HEK293 (cell line): ENCODE measurements around the gene B4GALT6.

Experiments
- CTCF ChIA-PET: fragments of 350-600 bp; formaldehyde crosslinking; extraction: SDS; loops from one replicate; lab custom pipeline; 2021; ENCODE audit warnings: antibody characterized with exemption; lab: Yijun Ruan, JAX
- POLR2A ChIA-PET: fragments of 300-600 bp; formaldehyde crosslinking; extraction: SDS; loops from one replicate; lab custom pipeline; 2020; ENCODE audit warnings: antibody characterized with exemption, inconsistent platforms; lab: Yijun Ruan, JAX
- H3K27ac ChIP-seq: fragments of 200-500 bp; sonication (Bioruptor generic); 2 replicates; pipeline ENCODE4 v1.5.1; 2014; ENCODE audit warnings: low read depth, low read length, control low read depth, inconsistent platforms; ENCODE audit errors: extremely low read depth
- H3K36me3 ChIP-seq, 2 experiments: fragments of 200-500 bp in 1 of 2; sonication (Bioruptor generic) in 1 of 2; 1 replicate in 1 of 2; 2 replicates in 1 of 2; pipeline ENCODE4 v1.5.1; 2014 to 2017; ENCODE audit warnings: inconsistent platforms in 2 of 2, low read length in 2 of 2; ENCODE audit not compliant: control insufficient read depth in 2 of 2, insufficient read depth in 1 of 2
- H3K4me1 ChIP-seq: fragments of 200-500 bp; sonication (Bioruptor generic); 2 replicates; pipeline ENCODE4 v1.5.1; 2014; ENCODE audit warnings: mild to moderate bottlenecking, low read length, inconsistent platforms; ENCODE audit not compliant: control insufficient read depth, insufficient read depth
- H3K4me3 ChIP-seq: 2 replicates; pipeline ENCODE4 v1.5.1; 2011; ENCODE audit warnings: low read depth, mild to moderate bottlenecking, control low read depth, low read length, moderate library complexity
- H3K9me3 ChIP-seq: fragments of 200-500 bp; sonication (Bioruptor generic); 2 replicates; pipeline ENCODE4 v1.5.1; 2014; ENCODE audit warnings: low read depth, low read length, inconsistent platforms; ENCODE audit not compliant: control insufficient read depth, insufficient read depth
- EGR2 ChIP-seq: fragments of 450-650 bp; formaldehyde crosslinking; IDR thresholded peaks from 2 replicates; pipeline ENCODE4 v1.5.1; 2016; ENCODE audit warnings: low read depth, missing biosample characterization, missing genetic modification characterization
- GLIS2 ChIP-seq: fragments of 450-650 bp; formaldehyde crosslinking; IDR thresholded peaks from 2 replicates; pipeline ENCODE4 v1.5.1; 2016; ENCODE audit warnings: missing biosample characterization, missing genetic modification characterization
- REST ChIP-seq: fragments of 450-650 bp; formaldehyde crosslinking; IDR thresholded peaks from 2 replicates; pipeline ENCODE4 v1.5.1; 2016; ENCODE audit warnings: missing biosample characterization, missing genetic modification characterization
- TSHZ1 ChIP-seq: fragments of 450-650 bp; formaldehyde crosslinking; IDR thresholded peaks from 2 replicates; pipeline ENCODE4 v1.5.1; 2016; ENCODE audit warnings: missing biosample characterization, missing genetic modification characterization, borderline replicate concordance
- ZBTB1 ChIP-seq: fragments of 450-650 bp; formaldehyde crosslinking; IDR thresholded peaks from 2 replicates; pipeline ENCODE4 v1.5.1; 2016; ENCODE audit warnings: missing biosample characterization, missing genetic modification characterization
- ZBTB48 ChIP-seq: fragments of 450-650 bp; formaldehyde crosslinking; IDR thresholded peaks from 2 replicates; pipeline ENCODE4 v1.5.1; 2016; ENCODE audit warnings: missing biosample characterization, missing genetic modification characterization
- ZNF10 ChIP-seq: fragments of 450-650 bp; formaldehyde crosslinking; IDR thresholded peaks from 2 replicates; pipeline ENCODE4 v1.5.1; 2017; ENCODE audit warnings: missing biosample characterization, missing genetic modification characterization
- ZNF121 ChIP-seq: fragments of 450-650 bp; formaldehyde crosslinking; IDR thresholded peaks from 2 replicates; pipeline ENCODE4 v1.5.1; 2016; ENCODE audit warnings: missing biosample characterization, missing genetic modification characterization
- ZNF18 ChIP-seq: fragments of 450-650 bp; formaldehyde crosslinking; IDR thresholded peaks from 2 replicates; pipeline ENCODE4 v1.5.1; 2016; ENCODE audit warnings: missing biosample characterization, missing genetic modification characterization
- ZNF362 ChIP-seq: fragments of 450-650 bp; formaldehyde crosslinking; IDR thresholded peaks from 2 replicates; pipeline ENCODE4 v1.5.1; 2016; ENCODE audit warnings: missing biosample characterization, missing genetic modification characterization
- ZNF544 ChIP-seq: fragments of 450-650 bp; formaldehyde crosslinking; IDR thresholded peaks from 2 replicates; pipeline ENCODE4 v1.5.0; 2017; ENCODE audit warnings: missing biosample characterization, missing genetic modification characterization
- ZNF555 ChIP-seq: fragments of 450-650 bp; formaldehyde crosslinking; conservative IDR thresholded peaks from 2 replicates; pipeline ENCODE4 v1.5.1; 2017; ENCODE audit warnings: missing biosample characterization, mild to moderate bottlenecking, missing genetic modification characterization, inconsistent platforms
- ZNF558 ChIP-seq: fragments of 450-650 bp; formaldehyde crosslinking; IDR thresholded peaks from 2 replicates; pipeline ENCODE4 v1.5.1; 2016; ENCODE audit warnings: missing biosample characterization, missing genetic modification characterization
- ZNF585B ChIP-seq: fragments of 450-650 bp; formaldehyde crosslinking; IDR thresholded peaks from 2 replicates; pipeline ENCODE4 v1.5.1; 2016; ENCODE audit warnings: missing biosample characterization, missing genetic modification characterization
- ZNF626 ChIP-seq: fragments of 450-650 bp; sonication (Bioruptor Pico); formaldehyde crosslinking; IDR thresholded peaks from 2 replicates; pipeline ENCODE4 v1.5.1; 2018; ENCODE audit warnings: missing biosample characterization, missing genetic modification characterization, inconsistent platforms
- ZNF747 ChIP-seq: fragments of 450-650 bp; formaldehyde crosslinking; IDR thresholded peaks from 2 replicates; pipeline ENCODE4 v1.5.1; 2016; ENCODE audit warnings: missing biosample characterization, missing genetic modification characterization
- TF ChIP-seq, protein P1 (sequence below): fragments of 450-650 bp; formaldehyde crosslinking; IDR thresholded peaks from 2 replicates; pipeline ENCODE4 v1.5.1; 2016; ENCODE audit warnings: missing biosample characterization, missing genetic modification characterization

The B4GALT6 gene

GRCh38 chr18:31656754-31657153 is 27.6 kb downstream of the B4GALT6 start (continued):
- TF ChIP-seq ZBTB48 (tag by site-specific recombination) (no peak), REST (tag by site-specific recombination) (no peak), ZNF585B (tag by site-specific recombination) (no peak), ZNF544 (no peak), ZNF558 (tag by site-specific recombination) (no peak)

DNA sequence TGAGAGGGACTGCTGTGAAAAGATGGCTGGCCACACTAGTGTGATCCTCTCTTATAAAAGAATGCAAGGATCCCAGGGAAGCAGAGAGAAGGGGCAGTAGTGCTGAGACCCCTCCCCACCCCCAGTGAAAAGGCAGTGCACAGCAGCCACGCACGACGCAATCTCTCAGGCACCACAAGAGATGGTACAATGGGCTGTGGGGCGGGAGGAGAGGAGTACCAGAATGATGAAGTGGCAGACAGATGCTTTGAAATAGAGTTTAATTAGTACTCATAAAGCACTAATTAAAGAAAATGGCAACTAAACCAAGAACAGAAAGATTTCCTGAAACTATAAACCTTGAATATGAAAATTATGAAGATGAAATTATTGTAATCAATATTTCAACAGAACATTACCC is 29.0 kb downstream of the B4GALT6 start:
- TF ChIP-seq TSHZ1 (tag by site-specific recombination) (no peak), EGR2 (no peak), ZNF121 (tag by site-specific recombination) (no peak), ZNF10 (tag by site-specific recombination) (no peak), ZNF18 (tag by site-specific recombination) (no peak), ZNF555 (tag by site-specific recombination) (no peak), GLIS2 (tag by site-specific recombination) (no peak), ZNF626 (tag by site-specific recombination) (no peak), ZNF747 (tag by site-specific recombination) (no peak), ZBTB1 (tag by site-specific recombination) (no peak), ZNF362 (no peak)
- TF ChIP-seq, protein P1, sequence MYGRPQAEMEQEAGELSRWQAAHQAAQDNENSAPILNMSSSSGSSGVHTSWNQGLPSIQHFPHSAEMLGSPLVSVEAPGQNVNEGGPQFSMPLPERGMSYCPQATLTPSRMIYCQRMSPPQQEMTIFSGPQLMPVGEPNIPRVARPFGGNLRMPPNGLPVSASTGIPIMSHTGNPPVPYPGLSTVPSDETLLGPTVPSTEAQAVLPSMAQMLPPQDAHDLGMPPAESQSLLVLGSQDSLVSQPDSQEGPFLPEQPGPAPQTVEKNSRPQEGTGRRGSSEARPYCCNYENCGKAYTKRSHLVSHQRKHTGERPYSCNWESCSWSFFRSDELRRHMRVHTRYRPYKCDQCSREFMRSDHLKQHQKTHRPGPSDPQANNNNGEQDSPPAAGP (tag by site-specific recombination) = no peak
- H3K36me3 ChIP-seq = peaks cover 0 to 3% of the 10 kb centered on the region in 2 experiments; a peak in 1 of 3 replicates
- no peaks in the 10 kb centered on the region for H3K9me3 ChIP-seq
- no peak overlapping the region for H3K27ac ChIP-seq
- ChIA-PET POLR2A (no interaction called here), CTCF (interaction anchor here (1.4 kb wide), 1 partner anchor 25 kb away, joined by 4 read pairs; no protein-coding TSS in a partner anchor)
- peaks cover 8% of the 10 kb centered on the region for H3K4me1 ChIP-seq
- no peak overlapping the region for H3K4me3 ChIP-seq
